Measurements from ENCODE around the gene DCN.
"Not testable (repeated sequence)": the region's sequence is repeated elsewhere in the genome, so short reads cannot be mapped to it uniquely, and the experiment has no call there.

The DCN gene, protein sequence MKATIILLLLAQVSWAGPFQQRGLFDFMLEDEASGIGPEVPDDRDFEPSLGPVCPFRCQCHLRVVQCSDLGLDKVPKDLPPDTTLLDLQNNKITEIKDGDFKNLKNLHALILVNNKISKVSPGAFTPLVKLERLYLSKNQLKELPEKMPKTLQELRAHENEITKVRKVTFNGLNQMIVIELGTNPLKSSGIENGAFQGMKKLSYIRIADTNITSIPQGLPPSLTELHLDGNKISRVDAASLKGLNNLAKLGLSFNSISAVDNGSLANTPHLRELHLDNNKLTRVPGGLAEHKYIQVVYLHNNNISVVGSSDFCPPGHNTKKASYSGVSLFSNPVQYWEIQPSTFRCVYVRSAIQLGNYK

DNA sequence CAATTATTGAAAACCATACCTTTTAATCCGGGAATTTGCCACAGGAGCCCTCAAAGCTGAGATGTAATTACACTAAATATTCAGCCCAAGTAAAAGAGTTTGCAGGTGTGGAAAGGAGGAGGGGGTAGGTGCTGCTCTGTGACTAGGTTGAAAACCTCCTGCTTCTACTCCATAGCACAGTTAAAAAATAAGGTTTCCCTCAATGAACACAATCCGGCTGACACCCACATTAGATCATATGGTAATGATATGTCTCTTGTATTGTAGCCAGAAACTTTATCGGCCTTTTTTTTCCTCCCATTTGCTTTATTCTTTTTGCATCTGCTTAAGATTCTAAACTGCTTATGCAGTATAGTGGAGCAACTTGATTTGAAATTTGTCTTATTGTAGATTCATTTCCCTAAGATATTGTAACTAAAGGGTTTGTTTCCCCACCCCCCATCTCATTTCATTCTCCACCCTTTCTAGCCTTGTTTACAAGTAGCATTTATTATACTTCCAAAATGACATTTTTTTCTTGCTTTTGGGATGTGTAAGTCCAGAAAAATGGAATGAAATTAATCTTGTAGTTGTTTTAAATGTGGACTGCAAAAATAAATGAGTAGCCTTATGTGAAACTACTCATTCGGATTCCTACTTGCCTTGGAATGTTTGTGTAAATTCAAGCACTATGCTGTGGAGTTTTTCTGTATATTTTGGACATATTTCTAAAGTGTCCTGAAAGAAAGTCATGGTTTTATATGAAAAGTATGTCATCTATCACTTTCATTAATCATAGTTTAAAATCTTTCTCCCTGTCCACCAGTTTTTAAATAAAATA lies at the start of gene DCN:
Gene DCN (minus strand): TSS at position 182 of the 820 bp plus-strand sequence. CDS start 4,265 bp downstream, outside the sequence.
- DNase-seq = no peak

DNA sequence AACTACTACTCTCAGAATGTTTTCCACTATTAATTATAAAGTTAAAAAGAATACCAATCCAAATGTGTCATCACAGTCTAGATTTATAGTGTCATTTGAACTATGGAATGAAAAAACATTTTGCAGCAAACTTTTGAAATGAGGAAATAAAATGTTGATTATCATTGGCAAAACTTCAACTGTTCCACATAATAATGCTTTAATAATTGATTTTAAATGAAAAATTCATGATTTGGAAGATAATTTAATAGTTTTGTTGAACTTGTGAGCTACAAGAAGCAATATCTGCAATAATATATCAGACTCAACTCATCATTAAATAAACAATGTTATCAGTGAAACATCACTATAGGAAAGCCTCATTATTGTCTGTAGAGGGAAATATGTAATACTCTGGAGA lies 48.2 kb upstream of the DCN start:
- no peak for DNase-seq

DNA sequence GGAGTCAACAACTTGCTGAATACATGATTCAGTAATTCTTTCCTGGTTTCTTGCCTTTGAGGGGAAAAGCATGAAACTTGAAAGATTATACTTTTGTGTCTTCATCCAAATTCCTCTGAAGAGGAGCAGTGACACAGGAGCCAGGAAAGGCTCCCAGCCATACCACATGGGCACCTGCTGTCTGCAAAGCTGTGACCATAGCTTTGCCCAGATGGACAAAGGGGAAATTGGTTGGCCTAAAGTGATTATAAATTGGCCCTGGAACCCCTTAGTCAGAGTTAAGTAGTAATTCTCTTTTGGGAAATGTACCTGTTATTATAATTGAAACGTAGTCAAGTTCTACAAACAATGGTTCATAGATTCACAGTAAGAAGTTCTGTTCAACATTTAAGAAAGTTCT lies 44.3 kb upstream of the DCN start:
- no peak for DNase-seq

DNA sequence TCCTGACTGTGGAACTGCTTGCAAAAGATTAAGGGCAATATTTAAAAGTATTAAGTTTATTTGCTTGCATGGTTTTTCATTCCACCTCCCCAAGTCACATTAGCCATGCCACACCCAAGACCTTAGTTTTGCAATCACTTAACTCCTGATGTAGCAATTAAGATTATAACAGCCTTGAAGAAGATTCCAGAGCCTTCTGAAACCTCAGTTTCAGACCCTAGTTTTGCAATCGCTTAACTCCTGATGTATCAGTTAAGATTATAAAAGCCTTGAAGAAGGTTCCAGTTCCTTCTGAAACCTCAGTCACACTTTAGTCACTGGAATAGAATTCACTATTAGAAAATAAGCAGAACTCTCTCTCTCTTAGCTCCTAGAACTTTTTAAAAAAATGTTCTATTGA lies 42.7 kb upstream of the DCN start:
- DNase-seq = no peak

DNA sequence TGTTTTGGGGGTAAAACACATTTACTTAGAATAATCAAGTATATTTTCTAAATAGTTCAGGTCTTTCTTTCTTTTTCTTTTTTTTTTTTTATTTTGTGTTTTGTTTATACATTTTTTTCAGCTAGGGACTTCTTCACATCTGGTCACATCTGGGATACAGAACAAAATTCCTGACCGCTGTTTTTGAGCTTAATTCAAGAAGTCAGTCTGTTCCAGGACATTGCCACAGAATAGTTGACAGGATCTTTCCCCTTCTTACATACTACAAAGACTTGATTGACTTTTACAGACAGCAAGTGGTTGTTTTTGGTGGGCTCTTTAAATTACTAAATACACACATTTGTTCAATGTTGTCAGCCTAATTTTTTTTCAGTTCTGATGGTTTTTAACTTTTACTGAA lies 41.8 kb upstream of the DCN start:
- DNase-seq = no peak

DNA sequence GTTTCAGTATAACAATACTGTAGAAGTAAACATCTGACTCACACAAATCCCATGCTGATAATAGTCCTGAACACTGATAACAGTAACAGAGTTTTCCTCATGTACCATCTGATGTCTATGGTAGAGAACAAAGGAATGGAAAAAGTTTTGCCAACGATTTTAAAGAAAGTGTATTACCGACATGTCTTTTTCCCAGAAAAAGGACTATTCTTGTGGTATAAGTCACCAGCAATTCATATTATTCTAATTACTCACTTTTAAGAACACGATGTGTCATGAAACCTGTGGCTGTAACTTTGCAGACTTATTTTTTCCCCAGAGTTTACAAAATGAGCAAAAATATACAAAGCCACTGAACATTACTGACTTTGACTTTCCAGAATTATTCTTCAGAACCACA lies 40.1 kb upstream of the DCN start:
- no peak for DNase-seq

DNA sequence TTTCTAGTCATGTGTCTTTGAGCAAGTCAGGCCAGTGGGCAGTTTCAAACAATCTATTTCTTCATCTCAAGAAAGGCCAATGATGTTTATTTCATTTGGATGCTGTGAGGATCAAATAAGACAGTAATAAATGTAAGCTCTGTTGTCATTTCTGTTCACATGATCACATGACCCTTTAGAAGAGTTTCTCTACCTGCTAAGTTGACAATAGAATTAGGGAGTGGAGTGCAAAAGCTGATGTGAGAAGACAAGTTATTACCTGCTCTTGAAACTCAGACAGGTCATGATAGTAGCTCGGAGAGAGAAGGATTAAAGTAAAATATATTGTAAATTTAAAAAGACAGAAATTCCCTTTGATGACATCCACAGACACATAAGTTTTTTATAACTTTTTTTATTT lies 37.3 kb upstream of the DCN start:
- DNase-seq = no peak

DNA sequence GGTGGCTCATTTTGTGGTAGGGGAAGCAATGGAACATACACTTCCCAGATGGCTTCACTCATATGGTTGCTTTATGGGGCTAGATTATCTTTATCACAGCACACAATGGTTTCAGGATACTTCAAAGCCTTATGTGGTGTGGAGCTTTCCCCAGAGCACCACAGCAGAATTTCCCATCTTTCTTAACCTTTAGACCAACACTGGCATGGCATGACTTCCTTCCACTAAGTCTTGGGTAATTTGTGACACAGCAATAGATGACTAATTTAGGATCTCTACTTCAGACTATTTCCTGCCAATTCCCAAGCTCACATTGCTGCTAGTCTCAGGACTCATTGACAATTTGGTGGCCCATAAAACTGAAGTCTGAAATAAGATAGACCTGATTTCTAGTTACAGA lies 36.9 kb upstream of the DCN start:
- no peak for DNase-seq

DNA sequence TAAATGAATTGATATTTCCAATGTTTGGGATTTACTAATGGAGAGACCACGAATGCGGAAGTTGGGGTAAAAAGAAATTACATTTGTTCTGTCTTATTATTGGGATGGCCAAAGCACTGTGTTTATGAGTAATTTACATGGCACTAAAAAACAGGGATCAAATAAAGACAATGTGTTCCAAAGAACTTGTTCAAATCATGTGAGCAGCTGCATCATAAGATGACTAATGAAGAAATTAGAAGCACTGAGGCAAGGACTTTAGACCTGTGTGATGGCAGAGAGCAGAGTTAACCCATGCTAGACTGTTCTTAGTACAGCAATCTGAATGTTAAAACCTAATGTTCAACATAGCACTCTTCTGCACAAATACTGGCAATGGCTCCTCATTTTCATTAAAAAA lies 34.3 kb upstream of the DCN start:
- DNase-seq = no peak

DNA sequence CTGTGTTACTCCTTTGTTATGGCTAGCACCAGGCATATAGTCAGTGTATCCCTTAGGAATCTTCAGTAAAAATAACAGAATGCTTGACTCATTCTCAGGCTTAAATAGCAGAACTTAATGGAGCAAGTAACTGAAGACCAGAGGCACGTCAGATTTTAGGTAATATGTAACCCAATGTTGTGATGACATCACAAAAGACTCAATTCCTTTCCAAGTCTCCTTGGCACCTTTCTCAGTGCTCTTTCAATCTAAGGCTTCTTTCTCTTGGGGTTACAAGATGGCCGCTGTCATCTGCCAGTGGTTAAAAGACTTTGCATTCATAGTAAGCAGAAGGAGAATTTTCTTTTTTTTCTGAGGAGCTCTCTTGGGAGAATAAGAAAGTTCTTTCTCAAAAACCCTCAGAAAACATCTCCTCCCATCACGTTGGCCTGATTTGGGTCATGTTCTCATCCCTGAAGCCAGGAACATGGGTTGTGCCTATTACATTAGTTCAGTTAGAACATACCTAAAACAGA lies 33.4 kb upstream of the DCN start:
- DNase-seq = no peak

DNA sequence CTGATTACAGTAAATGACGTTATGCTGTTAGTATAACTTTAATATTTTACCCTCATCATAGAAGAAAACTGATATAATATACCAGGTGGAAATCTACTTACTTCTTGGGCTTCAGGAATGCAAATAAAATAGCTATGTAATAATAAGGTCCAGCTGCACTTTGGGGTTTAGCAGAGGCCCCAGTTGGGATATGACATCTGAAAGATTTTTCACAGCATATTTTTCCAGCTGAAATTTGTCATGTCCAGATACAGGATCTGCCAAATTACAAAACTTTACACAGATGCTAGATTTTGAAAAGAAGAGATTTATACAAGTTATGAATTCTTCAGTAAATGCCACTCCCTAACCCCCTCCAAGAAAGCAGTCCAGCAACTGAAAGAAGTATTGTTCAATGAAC lies 29.2 kb upstream of the DCN start:
- DNase-seq = no peak

DNA sequence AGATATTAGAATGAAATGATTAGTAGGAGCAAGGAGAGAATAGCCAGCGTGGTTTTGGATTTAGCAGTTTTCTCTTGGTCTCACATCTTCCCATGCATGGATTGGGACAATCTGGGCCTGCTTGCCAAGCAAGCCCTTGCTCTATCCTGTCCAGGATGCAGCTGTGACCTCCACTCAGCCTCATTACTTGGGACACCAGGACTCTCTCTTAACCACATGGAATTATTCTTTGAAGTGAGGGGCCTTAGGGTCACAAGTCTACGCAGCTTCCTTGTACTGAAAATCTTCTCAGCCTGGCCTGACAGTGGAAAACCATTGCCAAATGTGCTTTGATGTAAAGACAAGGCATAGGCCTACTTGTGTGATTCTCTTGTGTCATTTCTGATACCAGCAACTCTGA lies 28.0 kb upstream of the DCN start:
- DNase-seq = no peak

DNA sequence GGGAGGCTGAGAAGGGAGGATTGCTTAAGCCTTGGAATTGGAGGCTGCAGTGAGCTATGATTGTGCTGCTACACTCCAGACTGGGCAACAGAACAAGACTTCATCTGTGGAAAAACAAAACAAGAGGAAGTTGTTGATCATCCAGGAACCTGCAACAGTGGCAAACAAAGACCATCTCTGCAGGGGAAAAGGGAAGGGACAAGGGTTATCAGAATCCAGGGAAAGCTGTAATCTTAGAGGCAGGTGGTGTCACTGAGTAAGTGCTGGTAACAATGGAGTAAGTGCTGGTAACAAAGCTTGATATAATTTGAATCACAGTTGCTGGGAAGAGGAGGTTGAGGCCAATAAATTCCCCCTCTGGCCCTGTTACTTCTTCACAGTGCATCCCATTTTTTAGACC lies 27.5 kb upstream of the DCN start:
- DNase-seq = no peak

DNA sequence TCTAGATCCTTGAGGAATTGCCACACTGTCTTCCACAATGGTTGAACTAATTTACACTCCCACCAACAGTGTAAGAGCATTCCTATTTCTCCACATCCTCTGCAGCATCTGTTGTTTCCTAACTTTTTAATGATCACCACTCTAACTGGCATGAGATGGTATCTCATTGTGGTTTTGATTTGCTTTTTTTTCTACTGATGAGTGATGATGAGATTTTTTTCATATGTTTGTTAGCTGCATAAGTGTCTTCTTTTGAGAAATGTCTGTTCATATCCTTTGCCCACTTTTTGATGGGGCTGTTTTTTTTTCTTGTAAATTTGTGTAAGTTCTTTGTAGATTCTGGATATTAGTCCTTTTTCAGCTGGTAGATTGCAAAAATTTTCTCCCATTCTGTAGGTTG lies 24.7 kb upstream of the DCN start:
- not testable (repeated sequence) for DNase-seq

DNA sequence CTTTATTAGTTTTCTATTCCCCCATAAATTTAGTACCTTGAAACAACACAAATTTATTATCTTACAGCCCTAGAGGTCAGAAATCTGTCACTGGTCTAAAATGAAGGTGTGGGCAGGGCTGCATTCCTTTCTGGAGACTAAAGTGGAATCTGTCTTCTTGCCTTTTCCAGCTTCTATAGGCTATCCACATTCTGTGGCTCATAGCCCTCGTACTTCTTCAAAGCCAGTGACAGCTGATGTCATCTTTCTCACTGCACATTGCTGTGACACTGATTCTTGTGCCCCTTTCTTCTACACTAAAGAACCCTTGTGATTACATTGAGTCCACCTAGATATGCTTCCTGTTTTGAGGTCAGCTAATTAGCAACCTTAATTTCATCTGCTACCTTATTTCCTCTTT lies 23.2 kb upstream of the DCN start:
- DNase-seq = no peak

DNA sequence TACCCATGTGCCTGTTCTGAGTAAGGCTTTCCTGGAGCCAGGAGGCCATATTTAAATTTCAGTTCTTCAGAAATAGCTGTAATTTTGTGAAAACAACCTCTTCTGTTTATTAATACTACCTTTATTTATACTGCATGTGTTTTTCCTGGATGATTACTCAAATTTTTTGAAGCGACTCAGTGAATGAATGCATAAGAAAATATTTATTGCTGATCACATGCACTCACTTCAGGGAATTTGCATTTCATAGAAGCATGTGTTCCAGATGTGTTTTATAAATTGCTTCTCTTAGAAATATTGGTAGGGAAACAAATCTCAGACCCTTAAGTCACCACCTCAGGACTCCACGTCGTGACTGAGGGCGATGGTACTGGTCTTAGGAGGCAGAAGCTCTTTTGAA lies 21.8 kb upstream of the DCN start:
- DNase-seq = no peak

DNA sequence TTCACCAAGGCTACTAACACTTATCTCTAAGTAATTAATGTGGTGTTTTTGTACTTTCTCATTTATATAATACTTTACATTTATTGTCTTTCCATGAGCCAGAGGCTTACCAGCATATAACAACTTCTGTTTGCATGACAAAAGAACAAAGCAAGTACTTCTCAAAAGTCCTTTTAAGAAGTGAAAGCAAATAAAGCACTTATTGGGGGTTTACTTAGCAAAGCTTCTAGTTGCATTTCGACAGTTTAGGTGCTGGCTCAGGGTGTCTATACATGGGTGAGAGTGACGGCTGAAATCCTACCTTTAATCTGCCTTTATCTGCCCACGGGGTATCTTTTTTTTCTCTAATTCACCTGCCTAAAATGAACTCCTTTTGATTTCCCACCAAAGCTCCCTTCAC lies 21.0 kb upstream of the DCN start:
- no peak for DNase-seq

DNA sequence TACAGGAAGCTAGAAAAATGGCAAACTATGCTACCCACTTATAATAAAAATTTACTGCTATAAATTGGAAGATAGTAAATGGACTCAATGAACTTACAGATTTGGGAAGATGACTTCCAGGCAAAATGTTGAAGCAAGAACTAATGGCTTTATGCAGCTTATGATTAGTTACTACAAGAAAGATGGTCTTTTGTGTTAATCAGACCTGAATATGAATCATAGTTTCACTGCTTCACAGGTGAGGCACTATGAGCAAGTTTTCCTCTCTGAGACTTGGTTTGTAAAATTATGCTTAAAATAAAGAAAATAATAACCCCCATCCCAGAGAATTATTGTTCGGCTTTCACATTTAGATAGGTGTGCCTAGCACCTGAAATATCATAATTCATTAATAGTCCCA lies 19.8 kb upstream of the DCN start:
- no peak for DNase-seq

DNA sequence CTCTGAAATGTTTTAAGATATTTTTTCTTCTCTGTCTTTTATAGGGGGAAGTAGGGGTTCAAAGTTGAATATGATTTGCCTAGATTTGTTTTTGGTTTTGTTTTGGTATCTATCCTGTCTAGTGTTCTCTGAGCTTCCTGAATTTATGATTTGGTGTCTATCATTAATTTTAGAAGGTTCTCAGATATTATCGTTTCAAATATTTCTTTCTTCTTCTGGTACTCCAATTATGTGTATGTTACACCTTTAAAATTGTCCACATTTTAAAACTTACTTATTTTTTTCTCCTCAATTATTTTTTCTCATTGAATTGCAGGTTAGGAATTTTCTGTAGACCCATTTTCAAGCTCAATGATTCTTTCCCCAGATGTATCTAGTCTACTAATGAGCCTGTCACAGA lies 13.8 kb upstream of the DCN start:
- DNase-seq = no peak

DNA sequence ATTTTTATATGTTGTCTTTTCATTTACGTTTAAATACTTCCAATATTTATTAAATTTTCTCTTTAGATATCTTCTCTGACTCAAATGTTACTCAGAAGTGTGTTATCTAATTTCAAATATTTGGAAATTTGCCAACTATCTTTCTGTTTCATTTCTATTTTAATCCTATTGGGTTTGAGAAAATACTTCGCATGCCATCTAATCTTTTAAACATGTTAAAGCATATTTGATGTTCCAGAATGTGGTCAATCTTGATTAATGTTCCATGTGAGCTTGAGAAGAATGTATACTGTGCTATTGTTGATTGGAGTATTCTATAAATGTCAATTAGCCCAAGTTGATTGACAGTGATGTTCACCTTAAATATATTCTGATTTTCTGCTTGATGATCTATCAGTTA lies 11.9 kb upstream of the DCN start:
- no peak for DNase-seq

DNA sequence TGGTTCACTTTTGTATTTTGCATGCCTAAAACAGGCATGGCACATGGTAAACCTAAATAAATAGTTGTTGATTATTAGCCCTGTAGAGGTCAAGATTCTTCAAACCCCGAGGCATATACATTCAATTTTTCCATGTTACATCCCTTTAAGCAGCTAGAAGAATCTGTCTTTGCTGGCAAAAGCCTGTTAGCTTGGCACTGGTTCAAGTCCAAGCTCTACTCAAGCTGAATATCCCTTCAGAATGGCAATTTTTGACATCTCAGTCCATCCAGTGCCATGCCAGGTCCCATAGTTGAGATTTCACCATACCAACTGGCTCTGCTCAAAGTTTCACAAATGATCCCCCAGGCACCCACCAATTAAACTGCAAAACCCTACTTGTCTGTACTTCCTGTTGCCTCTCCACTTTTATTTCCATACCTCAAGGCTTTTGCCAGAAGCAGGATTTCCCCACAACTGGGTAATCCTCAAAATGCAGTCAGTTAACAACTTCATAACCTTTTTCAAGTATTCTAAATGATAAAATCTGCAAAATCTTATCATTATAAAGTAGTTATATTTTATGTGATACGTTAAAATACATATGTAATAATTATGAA lies 9.0 kb upstream of the DCN start:
- no peak for DNase-seq

DNA sequence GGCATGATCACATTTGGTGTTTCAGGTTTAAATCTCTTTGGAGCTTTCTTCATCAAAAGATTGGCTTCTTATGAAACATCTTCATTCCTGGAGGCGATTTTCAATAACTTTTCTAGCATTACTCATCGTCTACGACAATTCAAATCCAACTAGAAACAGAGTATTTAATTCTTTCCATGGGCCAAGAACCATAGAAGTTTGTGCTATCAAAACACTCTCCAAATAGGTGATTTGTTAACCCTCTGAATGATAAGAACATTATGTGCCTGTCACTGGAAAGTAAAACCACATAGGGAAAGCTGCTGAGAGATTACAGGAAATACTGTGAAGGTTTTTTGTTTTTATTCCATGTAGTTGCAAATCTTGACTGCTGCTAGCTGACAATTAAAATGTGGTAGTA lies 6.9 kb upstream of the DCN start:
- DNase-seq = no peak

DNA sequence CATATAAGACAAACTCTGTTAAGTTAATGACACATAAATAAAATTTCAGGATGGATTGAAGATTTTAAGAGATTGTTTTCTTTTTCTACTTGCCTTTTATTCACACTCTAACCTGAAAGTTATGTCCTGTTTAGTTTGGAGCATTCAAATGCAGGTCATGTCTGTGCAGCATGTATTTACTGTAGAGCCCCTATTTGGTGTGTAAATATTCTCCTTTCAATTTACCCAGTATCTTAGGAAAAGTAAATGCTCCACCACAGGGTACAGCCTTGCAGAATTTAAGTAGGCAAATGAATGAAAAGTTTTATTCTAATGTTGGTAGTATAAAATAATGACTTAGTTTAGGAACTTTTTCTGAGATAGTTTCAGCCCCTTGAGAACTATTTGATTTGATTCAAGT lies 6.2 kb upstream of the DCN start:
- no peak for DNase-seq

DNA sequence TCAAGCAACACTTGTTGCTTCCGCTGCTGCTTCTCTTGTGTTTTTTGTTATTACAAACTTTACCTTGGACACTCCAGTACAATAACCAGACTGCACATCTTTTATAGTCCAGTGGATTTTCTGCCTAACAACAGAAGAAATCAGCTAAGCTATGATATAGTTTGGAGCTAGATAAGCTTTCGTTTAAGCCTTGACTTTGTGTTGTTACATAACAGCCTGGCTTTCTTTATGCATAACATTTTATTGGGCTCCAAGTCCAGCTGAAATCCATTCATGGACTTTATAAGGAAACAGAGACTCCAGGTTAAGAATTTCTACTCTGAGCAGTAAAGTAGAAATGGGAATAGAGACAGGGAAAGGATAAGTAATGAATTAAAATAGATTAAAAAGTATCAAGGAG lies 3.5 kb upstream of the DCN start:
- DNase-seq = no peak

Data from KG1 (cell line).